Panc1 (cell line): Measurements from ENCODE around the gene IGSF3. TPM values are rescaled to one million over a fixed set of nuclear protein-coding genes. Genes with fewer than 3 reads are reported as not detected.
"Not testable (repeated sequence)": the region's sequence is repeated elsewhere in the genome, so short reads cannot be mapped to it uniquely, and the experiment has no call there.

ENCODE experiments used
- ATAC-seq: fragments of 200-7000 bp; cut with Tn5 transposase; 2 replicates; pipeline ENCODE4 v1.9.1; 2020; ENCODE audit warnings: mild to moderate bottlenecking, moderate library complexity
- BruUV-seq: library from RNA; stranded (reverse); fragments of 400-500 nt; replicated peaks from 2 replicates; lab custom pipeline; 2021; lab: Mats Ljungman, UMichigan
- CTCF ChIA-PET: fragments of 300-600 bp; sonication (Branson Sonifier 250); formaldehyde crosslinking; loops from one replicate; lab custom pipeline; 2022; ENCODE audit warnings: antibody characterized with exemption; lab: Charles Lee
- POLR2A ChIA-PET: fragments of 300-600 bp; sonication (Branson Sonifier 250); formaldehyde crosslinking; loops from one replicate; lab custom pipeline; 2022; ENCODE audit warnings: antibody characterized with exemption; lab: Charles Lee
- DNase-seq: peaks from one replicate; pipeline ENCODE4 v3.0.0-alpha.2; 2010; ENCODE audit warnings: low read depth, low spot score
- H3K27ac ChIP-seq: 2 replicates; pipeline ENCODE4 v1.5.1; 2011; ENCODE audit warnings: mild to moderate bottlenecking, low read length, inconsistent platforms
- H3K27me3 ChIP-seq: fragments of 200-500 bp; sonication (Bioruptor generic); 2 replicates; pipeline ENCODE4 v1.6.0; 2014; ENCODE audit warnings: low read length, inconsistent platforms; ENCODE audit not compliant: control insufficient read depth, insufficient read depth
- H3K36me3 ChIP-seq: fragments of 200-500 bp; sonication (Bioruptor generic); 2 replicates; pipeline ENCODE4 v1.5.1; 2014; ENCODE audit warnings: inconsistent platforms, mild to moderate bottlenecking, low read length, moderate library complexity; ENCODE audit not compliant: control insufficient read depth, insufficient read depth
- H3K4me1 ChIP-seq: 2 replicates; pipeline ENCODE4 v1.5.1; 2011; ENCODE audit warnings: inconsistent platforms, mild to moderate bottlenecking, low read length, moderate library complexity; ENCODE audit not compliant: control insufficient read depth, insufficient read depth
- H3K4me3 ChIP-seq, 2 experiments: 2 replicates each; pipeline ENCODE4 v1.5.1; 2011 to 2012; ENCODE audit warnings: low read depth in 2 of 2, low read length in 2 of 2, mild to moderate bottlenecking in 2 of 2, inconsistent platforms in 1 of 2, moderate library complexity in 1 of 2
- H3K9me3 ChIP-seq: fragments of 200-500 bp; sonication (Bioruptor generic); 2 replicates; pipeline ENCODE4 v1.5.1; 2014; ENCODE audit warnings: low read depth, mild to moderate bottlenecking, inconsistent platforms, low read length, moderate library complexity; ENCODE audit not compliant: control insufficient read depth, insufficient read depth
- CTCF ChIP-seq: fragments of 450-650 bp; IDR thresholded peaks from 2 replicates; pipeline ENCODE4 v1.5.1; 2017; ENCODE audit warnings: mild to moderate bottlenecking
- POLR2AphosphoS5 ChIP-seq: IDR thresholded peaks from 2 replicates; pipeline ENCODE4 v1.6.1; 2012; ENCODE audit warnings: mild to moderate bottlenecking, low read depth, low read length, moderate library complexity
- REST ChIP-seq, 2 experiments: IDR thresholded peaks; 2 replicates each; pipeline ENCODE4 v1.6.1; 2011 to 2012; ENCODE audit warnings: low read depth in 2 of 2, control low read depth in 1 of 2, low read length in 1 of 2, mild to moderate bottlenecking in 1 of 2, moderate library complexity in 1 of 2; ENCODE audit not compliant: insufficient read depth in 1 of 2
- SIN3A ChIP-seq: IDR thresholded peaks from 2 replicates; pipeline ENCODE4 v1.6.1; 2012; ENCODE audit warnings: low read depth, mild to moderate bottlenecking, low read length, moderate library complexity, borderline replicate concordance; ENCODE audit not compliant: insufficient read depth
- TCF7L2 ChIP-seq: IDR thresholded peaks from 2 replicates; pipeline ENCODE4 v1.6.1; 2011; ENCODE audit warnings: mild to moderate bottlenecking, low read depth, low read length, inconsistent platforms
- in situ Hi-C: cut with HindIII; loops from 2 replicates; pipeline ENCODE4 v1.10.0; 2016; ENCODE audit warnings: low sequenced_read_pairs, low pct_unique_long_range_greater_than_20kb
- intact Hi-C: fragments of 100-400 bp; cut with micrococcal nuclease; formaldehyde crosslinking; loops from one replicate; pipeline ENCODE4 v1.10.0; 2022; ENCODE audit not compliant: unreplicated experiment
- total RNA-seq: library from RNA; stranded (reverse); gene quantifications from one replicate; pipeline ENCODE4 v1.2.1, GENCODE V29; 2021; ENCODE audit not compliant: unreplicated experiment

Gene IGSF3
- total RNA-seq, 1 experiment from 2014 or later: 9.3 TPM

- ATAC-seq, in situ Hi-C loops, H3K4me1 ChIP-seq, intact Hi-C loops, H3K9me3 ChIP-seq, CTCF ChIA-PET, BruUV-seq, H3K27me3 ChIP-seq, H3K4me3 ChIP-seq, H3K36me3 ChIP-seq, POLR2A ChIA-PET, DNase-seq, H3K27ac ChIP-seq: not testable (repeated sequence)
Measured at GRCh38 chr1:116562465-116562864, 105.1 kb downstream of the IGSF3 start.

GRCh38 chr1:116561563-116561962, 106.0 kb downstream of the IGSF3 start:
- H3K4me1 ChIP-seq: no peaks in the 10 kb centered on the region; the same call in 1 of the 2 replicates
- no peak overlapping the region for H3K4me3 ChIP-seq
- no peaks in the 10 kb centered on the region for H3K27me3 ChIP-seq
- no TSS peak for BruUV-seq
- no peaks in the 10 kb centered on the region for H3K9me3 ChIP-seq
- CTCF ChIA-PET: no interaction called here
- ATAC-seq: no peak
- H3K27ac ChIP-seq: no peak overlapping the region
- TF ChIP-seq POLR2AphosphoS5: no peak
- no peak for TF ChIP-seq CTCF
- no peak for TF ChIP-seq TCF7L2
- TF ChIP-seq REST (IDR thresholded peaks at IDR 0.05; ENCODE audit: insufficient read depth in 1 of 2, low read depth in 2 of 2, low read length in 1 of 2): no peak
- TF ChIP-seq SIN3A: no peak
- POLR2A ChIA-PET: no interaction called here
- in situ Hi-C loops: no loop called here
- no peak for DNase-seq
- intact Hi-C loops: no loop called here
- no peaks in the 10 kb centered on the region for H3K36me3 ChIP-seq

GRCh38 chr1:116560704-116561490, 106.6 kb downstream of the IGSF3 start:
- H3K27me3 ChIP-seq: no peaks in the 10 kb centered on the region
- no peak overlapping the region for H3K4me3 ChIP-seq
- no peak overlapping the region for H3K27ac ChIP-seq
- no peak for TF ChIP-seq CTCF
- TF ChIP-seq REST (IDR thresholded peaks at IDR 0.05; ENCODE audit: insufficient read depth in 1 of 2, low read depth in 2 of 2, low read length in 1 of 2): no peak
- TF ChIP-seq TCF7L2: no peak
- no peak for TF ChIP-seq POLR2AphosphoS5
- CTCF ChIA-PET: no interaction called here
- in situ Hi-C loops (no loop called here), intact Hi-C loops (no loop called here)
- no TSS peak for BruUV-seq
- ATAC-seq (no peak), DNase-seq (no peak)
- no peaks in the 10 kb centered on the region for H3K9me3 ChIP-seq
- H3K36me3 ChIP-seq: no peaks in the 10 kb centered on the region
- no peaks in the 10 kb centered on the region; the same call in 1 of the 2 replicates for H3K4me1 ChIP-seq
- POLR2A ChIA-PET: no interaction called here
